Measurements from ENCODE around the gene HOXA3.

Gene HOXA3

GRCh38 chr7:27088002-27088922 is 64.1 kb downstream of the HOXA3 start:
- no peak for DNase-seq (ENCODE audit: low spot score)

GRCh38 chr7:27083646-27084045 is 68.7 kb downstream of the HOXA3 start:
- DNase-seq (ENCODE audit: low spot score), result no peak

- no peak for DNase-seq (ENCODE audit: low spot score)
Measured at GRCh38 chr7:27082171-27082570, 70.2 kb downstream of the HOXA3 start.

- DNase-seq (ENCODE audit: low spot score), result no peak
Measured at GRCh38 chr7:27080844-27081436, 71.4 kb downstream of the HOXA3 start.

GRCh38 chr7:27079234-27079975 is 73.0 kb downstream of the HOXA3 start:
- DNase-seq (ENCODE audit: low spot score), result no peak

- DNase-seq (ENCODE audit: low spot score), result no peak
Measured at GRCh38 chr7:27078616-27079233, 73.7 kb downstream of the HOXA3 start.

- no peak for DNase-seq (ENCODE audit: low spot score)
Measured at GRCh38 chr7:27073076-27073475, 79.3 kb downstream of the HOXA3 start.

- DNase-seq (ENCODE audit: low spot score), result no peak
Measured at GRCh38 chr7:27071622-27072390, 80.6 kb downstream of the HOXA3 start.

- DNase-seq (ENCODE audit: low spot score), result no peak
Measured at GRCh38 chr7:27068259-27068658, 84.1 kb downstream of the HOXA3 start.

- DNase-seq (ENCODE audit: low spot score), result no peak
Measured at GRCh38 chr7:27066148-27066547, 86.2 kb downstream of the HOXA3 start.

- no peak for DNase-seq (ENCODE audit: low spot score)
Measured at GRCh38 chr7:27065709-27066108, 86.7 kb downstream of the HOXA3 start.

GRCh38 chr7:27064661-27065060 is 87.7 kb downstream of the HOXA3 start:
- DNase-seq (ENCODE audit: low spot score), result no peak

- DNase-seq (ENCODE audit: low spot score), result no peak
Measured at GRCh38 chr7:27064159-27064558, 88.2 kb downstream of the HOXA3 start.

GRCh38 chr7:27062946-27063345 is 89.4 kb downstream of the HOXA3 start:
- DNase-seq (ENCODE audit: low spot score), result no peak
